ENCODE data around the gene CCDC197.

The CCDC197 gene

GRCh38 chr14:94046696-94047250, 49.7 kb downstream of the CCDC197 start:
- in situ Hi-C loops (cut with MboI; ENCODE audit: low pct_unique_long_range_greater_than_20kb, low sequenced_read_pairs, unreplicated experiment) = loop anchor here (25.0 kb wide), 1 partner anchor 91 kb away; the partner anchor contains the start of gene IFI27L2
- TF ChIP-seq, protein P1, sequence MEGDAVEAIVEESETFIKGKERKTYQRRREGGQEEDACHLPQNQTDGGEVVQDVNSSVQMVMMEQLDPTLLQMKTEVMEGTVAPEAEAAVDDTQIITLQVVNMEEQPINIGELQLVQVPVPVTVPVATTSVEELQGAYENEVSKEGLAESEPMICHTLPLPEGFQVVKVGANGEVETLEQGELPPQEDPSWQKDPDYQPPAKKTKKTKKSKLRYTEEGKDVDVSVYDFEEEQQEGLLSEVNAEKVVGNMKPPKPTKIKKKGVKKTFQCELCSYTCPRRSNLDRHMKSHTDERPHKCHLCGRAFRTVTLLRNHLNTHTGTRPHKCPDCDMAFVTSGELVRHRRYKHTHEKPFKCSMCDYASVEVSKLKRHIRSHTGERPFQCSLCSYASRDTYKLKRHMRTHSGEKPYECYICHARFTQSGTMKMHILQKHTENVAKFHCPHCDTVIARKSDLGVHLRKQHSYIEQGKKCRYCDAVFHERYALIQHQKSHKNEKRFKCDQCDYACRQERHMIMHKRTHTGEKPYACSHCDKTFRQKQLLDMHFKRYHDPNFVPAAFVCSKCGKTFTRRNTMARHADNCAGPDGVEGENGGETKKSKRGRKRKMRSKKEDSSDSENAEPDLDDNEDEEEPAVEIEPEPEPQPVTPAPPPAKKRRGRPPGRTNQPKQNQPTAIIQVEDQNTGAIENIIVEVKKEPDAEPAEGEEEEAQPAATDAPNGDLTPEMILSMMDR (IDR thresholded peaks at IDR 0.05; ENCODE audit: extremely low read depth, insufficient read depth, missing control alignments) = no peak
- DNase-seq (ENCODE audit: low spot score) = no peak

- no peak for DNase-seq (ENCODE audit: low spot score)
- TF ChIP-seq, protein P1 (IDR thresholded peaks at IDR 0.05; ENCODE audit: extremely low read depth, insufficient read depth, missing control alignments) = no peak
- in situ Hi-C loops (cut with MboI; ENCODE audit: low pct_unique_long_range_greater_than_20kb, low sequenced_read_pairs, unreplicated experiment) = loop anchor here (25.0 kb wide), 1 partner anchor 90 kb away; the partner anchor contains the start of gene IFI27L2
Observed at GRCh38 chr14:94047581-94047980, 50.5 kb downstream of the CCDC197 start.

- in situ Hi-C loops (cut with MboI; ENCODE audit: low pct_unique_long_range_greater_than_20kb, low sequenced_read_pairs, unreplicated experiment) = loop anchor here (25.0 kb wide), 1 partner anchor 88 kb away; the partner anchor contains the start of gene IFI27L2
- TF ChIP-seq, protein P1 (IDR thresholded peaks at IDR 0.05; ENCODE audit: extremely low read depth, insufficient read depth, missing control alignments) = no peak
- no peak for DNase-seq (ENCODE audit: low spot score)
Observed at GRCh38 chr14:94048691-94049624, 51.9 kb downstream of the CCDC197 start.

GRCh38 chr14:94049625-94050023, 52.5 kb downstream of the CCDC197 start:
- in situ Hi-C loops (cut with MboI; ENCODE audit: low pct_unique_long_range_greater_than_20kb, low sequenced_read_pairs, unreplicated experiment) = loop anchor here (25.0 kb wide), 1 partner anchor 88 kb away; the partner anchor contains the start of gene IFI27L2
- no peak for DNase-seq (ENCODE audit: low spot score)
- TF ChIP-seq, protein P1 (IDR thresholded peaks at IDR 0.05; ENCODE audit: extremely low read depth, insufficient read depth, missing control alignments) = no peak

DNA sequence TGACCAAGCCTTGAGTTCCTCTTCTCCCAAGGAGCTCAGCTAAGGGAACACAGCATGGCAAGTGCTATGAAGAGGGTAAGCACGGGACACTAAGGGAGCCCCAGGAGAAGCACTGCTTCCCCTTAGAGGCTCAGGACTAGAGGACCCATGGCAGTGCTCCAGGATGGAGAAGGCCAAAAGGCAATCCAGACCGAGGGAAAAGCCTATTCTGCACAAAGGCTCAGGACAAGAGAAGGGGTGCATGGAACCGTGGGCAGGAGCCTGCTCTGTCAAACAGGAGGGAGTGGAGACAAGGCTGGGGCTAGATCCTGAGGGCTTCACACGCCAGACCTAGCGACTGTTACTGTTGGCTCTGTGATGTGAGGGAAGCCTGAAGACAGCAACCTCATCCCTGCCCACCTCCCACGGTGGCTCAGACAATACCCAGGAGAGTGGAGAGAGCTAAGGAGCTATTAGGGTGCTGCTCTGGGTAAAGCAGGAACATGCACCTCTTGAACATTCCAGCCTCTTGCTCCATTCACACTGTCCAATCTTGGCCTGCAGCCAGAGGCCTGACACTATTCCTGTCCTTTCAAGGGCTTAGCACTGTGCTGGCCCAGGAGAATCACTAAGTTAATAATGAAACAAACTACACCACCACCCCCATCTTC, 53.3 kb downstream of the CCDC197 start:
- DNase-seq (ENCODE audit: low spot score) = no peak
- in situ Hi-C loops (cut with MboI; ENCODE audit: low pct_unique_long_range_greater_than_20kb, low sequenced_read_pairs, unreplicated experiment) = no loop called here
- TF ChIP-seq, protein P1 (IDR thresholded peaks at IDR 0.05; ENCODE audit: extremely low read depth, insufficient read depth, missing control alignments) = no peak

DNA sequence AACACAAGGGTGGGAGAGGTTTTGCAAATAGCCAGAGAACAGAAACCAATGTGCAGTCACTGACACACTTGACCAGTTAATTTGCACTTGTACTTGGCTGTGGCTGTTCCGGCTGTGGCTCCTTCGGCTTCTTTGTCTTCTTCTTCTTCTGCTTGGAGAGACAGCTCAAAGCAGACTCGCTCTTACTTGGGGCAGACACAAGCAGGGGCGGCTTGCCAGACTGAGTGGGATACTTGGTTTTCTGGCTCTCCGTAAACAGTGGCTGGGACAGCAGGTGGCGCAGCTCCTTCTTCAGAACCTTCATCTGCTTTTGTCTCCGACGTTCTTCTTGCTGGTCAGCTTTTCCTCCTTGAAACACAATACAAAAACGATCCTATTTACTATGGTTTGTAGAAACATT, 54.0 kb downstream of the CCDC197 start:
- TF ChIP-seq, protein P1 (IDR thresholded peaks at IDR 0.05; ENCODE audit: extremely low read depth, insufficient read depth, missing control alignments) = no peak
- in situ Hi-C loops (cut with MboI; ENCODE audit: low pct_unique_long_range_greater_than_20kb, low sequenced_read_pairs, unreplicated experiment) = no loop called here
- DNase-seq (ENCODE audit: low spot score) = no peak
